DOHH2 (cell line): ENCODE data around the gene IL16.

Source experiments
- H3F3A ChIP-seq: fragments of 200-600 bp; sonication (generic), shearing (Covaris generic); 2 replicates; pipeline ENCODE4 v1.6.0; 2016; ENCODE audit warnings: antibody characterized with exemption, mild to moderate bottlenecking; ENCODE audit not compliant: control insufficient read depth, insufficient read depth
- H3K27ac ChIP-seq: fragments of 200-600 bp; sonication (generic); 2 replicates; pipeline ENCODE4 v1.5.1; 2014; ENCODE audit warnings: low read depth, mild to moderate bottlenecking, low read length, moderate library complexity
- H3K27me3 ChIP-seq: fragments of 200-600 bp; sonication (generic); 2 replicates; pipeline ENCODE4 v1.6.1; 2014; ENCODE audit warnings: mild to moderate bottlenecking, low read length, mixed read lengths; ENCODE audit not compliant: control insufficient read depth
- H3K36me3 ChIP-seq: fragments of 200-600 bp; sonication (generic); 2 replicates; pipeline ENCODE4 v1.6.1; 2014; ENCODE audit warnings: mild to moderate bottlenecking, low read length, moderate library complexity, mixed read lengths; ENCODE audit not compliant: control insufficient read depth
- H3K4me1 ChIP-seq: fragments of 200-600 bp; sonication (generic); 2 replicates; pipeline ENCODE4 v1.6.1; 2014; ENCODE audit warnings: mild to moderate bottlenecking, low read length, mixed read lengths; ENCODE audit not compliant: control insufficient read depth
- H3K4me2 ChIP-seq: fragments of 200-600 bp; sonication (generic); 2 replicates; pipeline ENCODE4 v1.6.0; 2014; ENCODE audit warnings: mild to moderate bottlenecking, low read length, moderate library complexity
- H3K4me3 ChIP-seq: fragments of 200-600 bp; sonication (generic); 2 replicates; pipeline ENCODE4 v1.5.1; 2014; ENCODE audit warnings: mild to moderate bottlenecking, low read length, mixed read lengths
- H3K79me2 ChIP-seq: fragments of 200-600 bp; sonication (generic); 2 replicates; pipeline ENCODE4 v1.6.1; 2014; ENCODE audit warnings: mild to moderate bottlenecking, low read length, mixed read lengths; ENCODE audit not compliant: control insufficient read depth
- H3K9me2 ChIP-seq: fragments of 200-600 bp; sonication (generic); replicated peaks from 2 replicates; pipeline ENCODE4 v1.6.1; 2014; ENCODE audit warnings: mild to moderate bottlenecking, low read length, mixed read lengths; ENCODE audit not compliant: control insufficient read depth
- H3K9me3 ChIP-seq: fragments of 200-600 bp; sonication (generic); 2 replicates; pipeline ENCODE4 v1.6.1; 2014; ENCODE audit warnings: antibody characterized with exemption, low read length, mixed read lengths; ENCODE audit not compliant: control insufficient read depth, insufficient read depth
- H4K20me1 ChIP-seq: fragments of 200-600 bp; sonication (generic); 2 replicates; pipeline ENCODE4 v1.6.0; 2014; ENCODE audit warnings: low read depth, mild to moderate bottlenecking, antibody characterized with exemption, low read length, moderate library complexity; ENCODE audit not compliant: control insufficient read depth, insufficient read depth
- EZH2phosphoT487 ChIP-seq: fragments of 200-600 bp; sonication (generic); IDR thresholded peaks from 2 replicates; pipeline ENCODE4 v1.6.1; 2017; ENCODE audit warnings: borderline replicate concordance, mild to moderate bottlenecking, antibody characterized with exemption, low read length, moderate library complexity, mixed read lengths
- TF ChIP-seq, protein P1 (sequence below): fragments of 200-600 bp; sonication (generic); IDR thresholded peaks from one replicate; pipeline ENCODE4 v1.5.1; 2014; ENCODE audit warnings: antibody characterized with exemption, mild to moderate bottlenecking, low read depth, low read length; ENCODE audit not compliant: poor library complexity, severe bottlenecking

Gene IL16

DNA sequence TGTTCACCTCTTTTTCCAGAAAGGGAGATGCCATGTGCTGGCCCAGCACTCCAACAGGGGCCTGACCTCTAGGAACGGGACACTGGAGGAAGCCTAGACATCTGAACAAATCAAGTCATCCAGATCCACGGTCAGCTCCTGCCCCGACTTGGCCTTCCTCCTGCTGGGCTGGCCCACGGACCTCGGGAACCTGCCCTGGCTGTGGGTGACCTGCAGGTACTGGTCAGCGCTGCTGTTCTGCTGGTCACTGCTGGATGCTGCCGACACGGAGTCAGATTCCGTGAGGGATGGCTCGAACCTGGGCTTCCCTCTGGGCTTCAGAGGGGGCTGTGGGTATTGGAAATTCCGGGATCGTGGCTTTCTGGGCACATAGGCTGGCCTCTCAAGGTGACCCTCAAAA, 135.6 kb downstream of the IL16 start:
- no peaks in the 10 kb centered on the region for H4K20me1 ChIP-seq
- H3K79me2 ChIP-seq: no peaks in the 10 kb centered on the region
- H3K27me3 ChIP-seq: no peaks in the 10 kb centered on the region
- peaks cover 5% of the 10 kb centered on the region; the same call in 1 of the 2 replicates for H3K4me1 ChIP-seq
- H3K4me3 ChIP-seq: no peak overlapping the region
- no peak overlapping the region for H3K27ac ChIP-seq
- no peak overlapping the region for H3K4me2 ChIP-seq
- H3K9me3 ChIP-seq: no peaks in the 10 kb centered on the region
- H3K9me2 ChIP-seq: no peaks in the 10 kb centered on the region
- no peaks in the 10 kb centered on the region for H3K36me3 ChIP-seq
- H3F3A ChIP-seq: no peaks in the 10 kb centered on the region
- no peak for TF ChIP-seq EZH2phosphoT487
- TF ChIP-seq, protein P1, sequence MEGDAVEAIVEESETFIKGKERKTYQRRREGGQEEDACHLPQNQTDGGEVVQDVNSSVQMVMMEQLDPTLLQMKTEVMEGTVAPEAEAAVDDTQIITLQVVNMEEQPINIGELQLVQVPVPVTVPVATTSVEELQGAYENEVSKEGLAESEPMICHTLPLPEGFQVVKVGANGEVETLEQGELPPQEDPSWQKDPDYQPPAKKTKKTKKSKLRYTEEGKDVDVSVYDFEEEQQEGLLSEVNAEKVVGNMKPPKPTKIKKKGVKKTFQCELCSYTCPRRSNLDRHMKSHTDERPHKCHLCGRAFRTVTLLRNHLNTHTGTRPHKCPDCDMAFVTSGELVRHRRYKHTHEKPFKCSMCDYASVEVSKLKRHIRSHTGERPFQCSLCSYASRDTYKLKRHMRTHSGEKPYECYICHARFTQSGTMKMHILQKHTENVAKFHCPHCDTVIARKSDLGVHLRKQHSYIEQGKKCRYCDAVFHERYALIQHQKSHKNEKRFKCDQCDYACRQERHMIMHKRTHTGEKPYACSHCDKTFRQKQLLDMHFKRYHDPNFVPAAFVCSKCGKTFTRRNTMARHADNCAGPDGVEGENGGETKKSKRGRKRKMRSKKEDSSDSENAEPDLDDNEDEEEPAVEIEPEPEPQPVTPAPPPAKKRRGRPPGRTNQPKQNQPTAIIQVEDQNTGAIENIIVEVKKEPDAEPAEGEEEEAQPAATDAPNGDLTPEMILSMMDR: no peak

DNA sequence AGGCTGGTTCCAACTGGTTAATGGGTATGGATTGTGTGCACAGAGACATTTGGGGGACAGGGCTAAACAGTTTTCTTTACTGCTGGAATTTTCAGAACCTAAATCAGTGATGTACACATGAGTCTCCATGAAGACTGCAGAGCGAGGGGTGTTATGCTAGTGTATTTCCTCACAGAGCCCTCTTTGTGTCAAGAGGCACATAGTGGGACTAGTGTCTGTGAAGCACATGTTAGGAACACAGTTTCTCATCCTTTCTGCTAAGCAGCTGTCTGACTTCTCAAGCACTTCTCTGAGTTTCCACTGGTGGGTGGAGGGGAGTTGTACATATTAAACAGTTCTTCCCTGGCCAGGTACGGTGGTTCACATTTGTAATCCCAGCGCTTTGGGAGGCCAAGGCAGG, 136.7 kb downstream of the IL16 start:
- Histone ChIP-seq H3K36me3 (no peaks in the 10 kb centered on the region), H3K9me3 (no peaks in the 10 kb centered on the region), H3K9me2 (no peaks in the 10 kb centered on the region), H3K27me3 (no peaks in the 10 kb centered on the region), H3K4me3 (no peak overlapping the region), H3K4me1 (peaks cover 5% of the 10 kb centered on the region; the same call in 1 of the 2 replicates), H3K27ac (no peak overlapping the region), H3F3A (no peaks in the 10 kb centered on the region), H3K4me2 (no peak overlapping the region), H3K79me2 (no peaks in the 10 kb centered on the region), H4K20me1 (no peaks in the 10 kb centered on the region)
- no peak for TF ChIP-seq EZH2phosphoT487
- TF ChIP-seq, protein P1: no peak

GRCh38 chr15:81334768-81335435, 138.2 kb downstream of the IL16 start:
- Histone ChIP-seq H3K36me3 (no peaks in the 10 kb centered on the region), H3F3A (no peaks in the 10 kb centered on the region), H3K4me3 (no peak overlapping the region), H4K20me1 (no peaks in the 10 kb centered on the region), H3K9me3 (no peaks in the 10 kb centered on the region), H3K9me2 (no peaks in the 10 kb centered on the region), H3K4me2 (no peak overlapping the region), H3K4me1 (peaks cover 5% of the 10 kb centered on the region; the same call in 1 of the 2 replicates), H3K27ac (no peak overlapping the region), H3K27me3 (peaks cover 5% of the 10 kb centered on the region; the same call in 1 of the 2 replicates), H3K79me2 (no peaks in the 10 kb centered on the region)
- TF ChIP-seq EZH2phosphoT487: no peak
- TF ChIP-seq, protein P1: no peak
